ENCODE data around the gene MYOF.
"Not testable (repeated sequence)": the region's sequence is repeated elsewhere in the genome, so short reads cannot be mapped to it uniquely, and the experiment has no call there.

The MYOF gene

DNA sequence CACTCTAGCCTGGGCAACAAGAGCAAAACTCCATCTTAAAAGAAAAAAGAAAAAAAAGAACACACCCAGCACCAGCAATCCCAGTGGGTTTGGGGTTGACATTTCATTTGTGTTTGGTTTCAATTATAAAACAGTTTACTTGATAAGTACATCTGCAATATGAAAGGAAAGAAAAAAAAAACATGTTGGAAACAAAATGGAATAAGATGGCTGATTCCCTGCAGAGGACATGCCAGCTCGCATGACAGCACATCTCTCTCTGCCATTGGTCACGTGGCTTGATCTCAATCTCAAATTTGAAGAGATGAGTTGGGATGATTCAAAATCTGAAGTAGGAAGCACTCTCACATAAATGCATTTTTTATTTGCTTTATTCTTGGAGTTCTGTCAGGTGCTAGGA, 28.0 kb downstream of the MYOF start:
- DNase-seq (ENCODE audit: low spot score): no peak

GRCh38 chr10:93452143-93452542, 30.0 kb downstream of the MYOF start:
- DNase-seq (ENCODE audit: low spot score): no peak

DNA sequence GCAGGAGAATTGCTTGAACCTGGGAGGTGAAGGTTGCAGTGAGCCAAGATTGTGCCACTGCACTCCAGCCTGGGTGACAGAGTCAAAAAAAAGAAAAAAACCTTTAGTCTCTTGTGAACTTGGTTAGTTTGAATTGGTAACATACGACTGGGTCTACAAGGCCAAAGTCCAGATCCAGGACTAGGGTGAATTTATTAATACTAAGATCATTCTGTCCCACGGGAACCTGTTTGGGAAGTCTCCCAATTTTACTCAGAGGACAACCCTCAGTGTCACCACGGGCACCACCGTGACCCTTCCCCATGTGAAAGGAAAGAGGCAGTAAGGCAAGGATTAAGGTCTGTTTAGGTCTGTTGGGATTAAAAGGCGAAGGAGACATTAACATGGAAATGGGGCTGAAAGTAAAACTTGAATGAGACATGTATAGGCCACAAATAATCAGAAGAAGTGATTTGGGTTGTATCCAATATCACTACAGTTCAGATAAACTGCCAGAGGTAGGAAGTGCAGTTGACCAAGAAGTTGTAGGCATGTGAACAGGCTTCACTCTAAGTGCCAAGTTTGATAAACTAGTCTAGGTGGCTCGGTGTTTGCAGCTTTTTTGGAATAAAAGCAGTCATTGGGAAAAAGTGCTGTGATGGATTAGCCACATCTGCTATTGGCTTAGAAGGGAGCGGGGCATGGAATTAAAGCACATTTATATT, 30.7 kb downstream of the MYOF start:
- DNase-seq (ENCODE audit: low spot score): no peak

DNA sequence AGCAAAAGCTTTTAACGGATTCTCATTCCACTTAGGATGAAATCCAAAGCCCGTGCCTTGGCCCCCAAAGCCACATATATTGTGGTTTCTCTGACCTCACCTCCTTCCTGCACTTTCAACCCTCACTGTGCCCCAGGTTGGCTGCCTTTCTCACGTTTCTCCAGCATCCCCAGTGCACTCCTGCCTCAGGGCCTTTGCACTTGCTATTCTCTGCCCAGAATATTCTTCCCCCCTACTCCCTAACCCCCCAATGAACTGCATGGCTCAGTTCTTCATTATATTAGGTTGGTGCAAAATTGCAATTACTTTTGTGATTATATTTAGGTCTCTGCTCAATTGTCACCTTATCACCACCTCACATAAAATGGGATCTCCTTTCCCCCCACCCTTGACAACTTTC, 34.2 kb downstream of the MYOF start:
- DNase-seq (ENCODE audit: low spot score): no peak

- no peak for DNase-seq (ENCODE audit: low spot score)
Measured at GRCh38 chr10:93447019-93447418, 35.1 kb downstream of the MYOF start.

DNA sequence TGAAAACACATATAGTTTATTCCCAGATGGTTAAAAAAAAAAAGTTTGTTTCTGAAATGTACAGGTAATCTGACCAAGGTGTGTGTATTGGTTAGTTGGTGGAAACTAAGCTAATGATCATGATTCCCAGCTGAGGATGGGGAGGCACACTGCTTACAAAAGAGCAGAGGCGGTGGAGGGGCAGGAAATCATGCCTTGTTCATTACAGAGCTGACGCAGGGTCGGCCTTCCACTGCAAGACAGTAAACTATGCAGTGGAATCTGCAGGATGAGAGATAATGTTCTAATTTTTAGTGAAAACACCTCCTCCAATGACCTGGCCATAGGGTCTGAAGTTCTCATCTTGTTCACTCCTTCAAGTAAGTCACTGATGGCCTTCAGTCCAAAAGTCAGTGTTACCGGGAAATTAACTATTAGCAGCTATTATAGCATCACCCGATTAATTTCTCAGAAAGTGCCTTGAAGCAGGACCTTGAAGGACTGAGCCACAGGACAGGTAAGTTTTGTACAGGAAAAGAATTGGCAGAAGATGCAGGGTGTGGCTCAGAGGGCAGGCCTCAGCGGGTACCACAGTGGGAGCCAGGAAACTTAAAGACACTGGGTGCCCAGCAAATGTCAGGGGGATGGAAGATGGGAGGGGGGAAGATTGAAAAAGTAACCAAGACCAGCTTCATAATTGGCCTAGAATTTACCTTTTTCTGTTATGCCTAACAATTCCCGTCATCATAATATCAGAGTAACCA, 36.0 kb downstream of the MYOF start:
- no peak for DNase-seq (ENCODE audit: low spot score)

- DNase-seq (ENCODE audit: low spot score): peak; percentile 32
Measured at GRCh38 chr10:93445097-93445960, 36.8 kb downstream of the MYOF start.

DNA sequence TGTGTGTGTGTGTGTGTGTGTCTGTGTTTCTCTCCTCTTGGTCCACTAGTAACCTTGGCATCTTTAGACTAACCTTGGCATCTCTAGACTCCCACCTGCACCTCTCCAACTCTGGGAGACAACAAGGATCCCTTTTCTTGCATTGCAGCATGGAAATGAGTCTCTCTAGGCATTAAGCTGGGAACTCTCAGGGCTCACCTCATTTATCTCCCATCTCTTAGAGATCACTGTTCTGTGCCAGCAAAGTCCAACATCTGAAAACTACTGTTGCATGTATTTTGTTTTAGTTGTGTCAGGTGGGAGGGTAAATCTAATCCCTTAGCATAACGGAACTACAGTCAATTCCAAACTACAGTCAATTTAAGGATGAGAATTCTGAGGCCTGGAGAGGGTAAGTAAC, 38.7 kb downstream of the MYOF start:
- no peak for DNase-seq (ENCODE audit: low spot score)

GRCh38 chr10:93442721-93443120, 39.4 kb downstream of the MYOF start:
- DNase-seq (ENCODE audit: low spot score): not testable (repeated sequence)

DNA sequence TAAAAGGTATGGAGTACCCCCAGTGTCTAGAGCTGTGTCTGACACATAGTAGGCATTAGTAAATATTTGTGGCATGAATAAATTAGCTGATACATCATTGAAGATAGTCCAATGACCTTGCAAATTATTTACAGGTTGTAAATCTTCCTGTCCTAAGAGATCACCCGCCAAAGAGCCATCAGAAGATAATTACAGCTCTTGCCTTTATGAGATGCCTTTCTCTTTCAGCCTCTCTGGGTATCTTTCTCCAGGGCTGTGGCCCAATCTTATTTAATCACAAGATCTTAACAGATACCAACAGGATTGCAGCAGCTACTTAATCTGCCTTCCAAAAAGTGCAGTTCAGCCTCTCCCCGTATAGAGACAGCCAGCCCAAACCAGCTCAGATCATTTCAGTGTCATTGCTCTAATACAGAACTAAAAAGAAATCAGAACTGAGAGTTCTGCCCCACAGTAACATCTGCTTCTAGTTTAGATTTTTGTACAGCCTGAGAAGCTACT, 41.5 kb downstream of the MYOF start:
- DNase-seq (ENCODE audit: low spot score): no peak

DNA sequence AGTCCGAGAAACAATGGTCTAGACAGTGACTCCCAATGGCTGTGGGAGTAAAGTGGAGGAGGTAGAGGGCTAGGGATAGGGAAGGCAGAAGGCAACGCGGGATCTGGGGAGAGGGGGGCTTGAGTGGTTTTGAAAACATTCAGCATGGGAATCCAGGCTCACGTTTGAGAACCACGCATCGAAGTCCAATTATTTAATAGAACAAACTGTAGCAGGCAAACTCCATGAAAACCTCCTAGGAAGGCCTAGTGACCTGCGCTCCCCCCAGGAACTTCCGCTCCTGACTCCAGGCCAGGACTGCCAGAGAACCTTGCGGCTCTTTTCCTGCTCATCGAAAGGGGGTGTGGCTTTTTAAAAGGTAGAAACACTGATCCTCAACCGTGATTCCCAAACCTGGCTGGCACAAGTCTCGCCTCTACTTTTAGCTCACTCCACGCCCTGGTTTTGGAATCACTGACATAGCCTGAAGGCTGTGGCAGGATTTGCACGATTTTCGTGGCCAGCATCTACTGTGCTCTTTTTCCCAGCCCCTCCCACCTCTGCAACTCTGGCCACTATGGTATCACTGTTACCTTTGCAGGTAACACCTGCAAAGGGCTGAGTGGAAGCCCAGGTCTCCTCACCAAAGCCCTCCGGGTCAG, 43.4 kb downstream of the MYOF start:
- no peak for DNase-seq (ENCODE audit: low spot score)

GRCh38 chr10:93437946-93438612, 44.1 kb downstream of the MYOF start:
- no peak for DNase-seq (ENCODE audit: low spot score)

DNA sequence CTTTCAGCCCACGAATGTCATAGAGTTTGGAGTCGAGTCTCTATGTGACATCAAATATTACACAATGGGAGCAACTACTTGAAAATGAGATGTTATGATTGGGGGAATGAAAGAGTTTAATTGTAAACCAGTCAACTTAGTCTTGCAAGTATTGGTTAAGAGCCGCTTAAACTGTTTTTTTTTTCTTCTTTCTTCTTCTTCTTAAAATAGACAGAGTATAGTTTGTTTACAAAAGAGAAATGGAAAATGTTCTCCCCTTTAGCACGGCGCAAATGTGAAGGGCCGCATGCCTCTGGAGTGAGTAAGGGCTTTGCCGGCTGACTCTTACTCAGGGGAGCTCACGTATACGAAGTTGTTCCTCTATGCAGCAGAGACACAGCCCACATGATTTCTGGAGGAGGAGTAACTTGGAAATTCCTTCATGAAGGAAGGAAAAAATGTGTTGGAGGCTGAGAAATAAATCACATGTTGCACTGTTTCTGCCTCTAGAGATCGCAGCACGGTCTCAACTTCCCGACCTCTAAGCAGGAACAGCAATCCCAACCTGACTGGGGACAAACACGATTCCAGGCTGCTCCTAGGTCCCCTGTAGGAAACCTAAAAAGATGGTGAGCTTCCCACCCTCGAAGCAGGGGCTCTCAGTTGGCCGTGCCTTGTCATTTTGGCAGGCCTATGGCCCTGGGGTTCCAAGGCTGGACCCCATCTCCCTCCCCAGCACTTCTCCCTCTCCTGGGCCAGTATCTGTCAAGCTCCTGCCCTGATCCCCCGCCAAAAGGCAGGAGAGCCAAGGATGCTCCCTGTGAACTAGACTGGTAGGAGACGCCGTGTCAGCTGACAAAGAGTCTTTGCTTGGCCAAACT, 44.8 kb downstream of the MYOF start:
- peak; percentile 98 for DNase-seq (ENCODE audit: low spot score)

- DNase-seq (ENCODE audit: low spot score): peak; percentile 99
Measured at GRCh38 chr10:93436591-93437085, 45.5 kb downstream of the MYOF start.

DNA sequence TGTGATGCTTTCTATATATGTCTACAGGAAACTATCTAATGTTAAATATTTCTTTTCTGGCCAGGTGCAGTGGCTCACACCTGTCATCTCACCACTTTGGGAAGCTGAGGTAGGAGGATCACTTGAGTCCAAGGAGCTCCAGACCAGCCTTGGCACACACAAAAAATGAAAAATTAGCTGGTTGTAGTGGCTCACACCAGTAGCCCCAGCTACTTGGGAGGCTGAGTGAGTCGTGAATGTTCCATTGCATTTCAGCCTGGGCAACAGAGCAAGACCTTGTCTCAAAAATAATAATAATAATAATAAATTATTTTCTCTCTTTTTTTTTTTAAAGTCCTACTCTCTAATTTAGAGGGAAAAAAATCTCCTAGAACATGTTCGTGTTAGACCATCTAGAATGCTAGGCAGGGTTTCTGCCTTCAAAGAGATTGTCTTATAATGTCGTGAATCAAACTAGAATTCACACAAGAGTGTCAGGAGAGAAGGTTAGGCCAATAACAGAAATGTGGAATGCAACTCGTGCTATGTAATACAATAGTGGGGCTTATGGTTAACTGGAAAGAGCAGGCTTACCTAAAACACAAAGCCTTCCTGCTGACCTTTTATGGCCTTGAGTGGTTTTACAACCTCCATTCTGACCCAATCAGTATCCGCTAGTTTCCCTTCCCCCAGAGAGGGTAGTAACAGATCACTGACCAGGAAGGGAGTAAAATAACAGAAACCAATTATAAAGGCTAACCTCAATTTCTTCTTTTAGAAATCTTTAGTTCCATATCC, 46.3 kb downstream of the MYOF start:
- DNase-seq (ENCODE audit: low spot score): peak; percentile 55

GRCh38 chr10:93434991-93435491, 47.1 kb downstream of the MYOF start:
- no peak for DNase-seq (ENCODE audit: low spot score)

- DNase-seq (ENCODE audit: low spot score): no peak
Measured at GRCh38 chr10:93431361-93431760, 50.8 kb downstream of the MYOF start.

DNA sequence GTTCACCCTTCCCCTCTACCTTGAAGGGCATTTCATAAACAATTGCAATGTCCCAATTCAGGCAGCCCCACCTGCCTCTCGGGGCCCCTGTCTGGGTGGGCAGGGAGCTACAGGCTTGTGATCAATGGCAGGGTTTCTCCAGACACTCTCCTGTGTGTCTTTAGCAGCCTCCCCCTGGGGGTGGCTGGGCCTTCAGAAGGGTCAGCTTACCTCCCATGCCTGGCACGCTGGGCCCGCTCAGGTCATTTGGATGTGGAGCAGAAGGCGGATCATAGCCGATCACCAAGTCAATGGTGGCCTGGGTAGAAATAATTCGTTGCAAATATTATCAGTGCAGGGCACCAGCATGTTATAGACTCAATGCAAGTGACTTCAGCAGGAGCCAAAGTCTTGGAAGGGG, 56.3 kb downstream of the MYOF start:
- DNase-seq (ENCODE audit: low spot score): no peak

GRCh38 chr10:93422118-93422517, 60.0 kb downstream of the MYOF start:
- DNase-seq (ENCODE audit: low spot score): no peak
